NCI-H345 (cell line): ENCODE results near the gene SERF1A.
"Not testable (repeated sequence)": the region's sequence is repeated elsewhere in the genome, so short reads cannot be mapped to it uniquely, and the experiment has no call there.

Source experiments
- DNase-seq: peaks from one replicate; lab custom pipeline; 2025; lab: John Stamatoyannopoulos, UW

Gene SERF1A

DNA sequence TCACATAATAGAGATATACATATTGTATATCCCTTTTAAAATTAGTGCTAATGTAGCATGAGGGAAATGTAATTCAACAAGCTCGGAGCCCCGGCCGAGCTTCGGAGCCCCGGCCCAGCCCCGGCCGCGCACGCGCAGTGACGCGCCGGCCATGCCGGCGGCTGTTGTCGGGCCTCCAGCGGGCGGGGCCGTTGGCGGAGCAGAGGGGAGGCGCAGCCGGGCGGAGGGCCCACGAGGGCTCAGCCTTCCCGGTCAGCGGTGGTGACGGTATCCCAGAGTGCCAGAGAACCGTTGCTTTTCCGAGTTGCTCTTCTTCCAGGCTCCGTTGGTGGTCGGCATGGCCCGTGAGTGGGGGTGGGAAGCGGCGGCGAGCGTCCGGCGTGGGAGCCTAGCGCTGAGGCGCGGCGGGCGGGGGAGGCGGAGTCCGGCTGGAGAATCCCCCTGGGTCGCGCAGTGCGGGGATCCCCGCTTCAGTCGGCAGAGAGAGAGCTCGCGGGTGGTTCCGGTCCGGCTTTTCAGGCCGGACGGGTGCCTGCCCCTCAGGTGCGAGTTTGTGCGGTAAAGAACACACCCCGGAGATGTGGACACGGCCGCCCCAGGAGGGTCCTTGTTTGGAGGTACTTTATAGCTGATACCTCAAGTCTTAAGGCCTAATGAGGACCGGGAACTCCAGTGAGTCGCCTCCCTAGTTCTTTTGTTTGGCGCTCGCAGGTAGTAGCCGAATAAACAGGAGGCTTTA is at the start of gene SERF1A:
TSS of gene SERF1A (plus strand) at position 137 of the 739 bp plus-strand sequence. CDS start at position 338, 201 bp downstream.
- DNase-seq: not testable (repeated sequence)

DNA sequence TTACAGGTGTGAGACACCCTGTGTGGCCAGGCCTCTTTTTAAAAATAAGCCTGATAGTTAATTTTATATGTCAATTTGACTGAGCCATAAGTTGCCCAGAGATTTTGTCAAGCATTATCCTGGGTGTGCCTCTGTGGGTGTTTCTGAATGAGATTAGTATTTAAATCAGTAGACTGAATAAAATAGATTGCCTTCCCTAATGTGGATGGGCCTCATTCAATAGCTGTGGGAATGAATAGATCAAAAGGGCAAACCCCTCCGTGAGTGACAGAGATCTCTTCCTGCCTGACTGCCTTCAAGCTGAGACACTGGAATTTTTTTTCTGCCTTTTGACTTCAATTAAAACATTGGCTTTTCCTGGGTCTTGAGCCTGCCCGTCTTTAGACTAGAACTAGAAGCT is 33.7 kb upstream of the SERF1A start:
- not testable (repeated sequence) for DNase-seq

DNA sequence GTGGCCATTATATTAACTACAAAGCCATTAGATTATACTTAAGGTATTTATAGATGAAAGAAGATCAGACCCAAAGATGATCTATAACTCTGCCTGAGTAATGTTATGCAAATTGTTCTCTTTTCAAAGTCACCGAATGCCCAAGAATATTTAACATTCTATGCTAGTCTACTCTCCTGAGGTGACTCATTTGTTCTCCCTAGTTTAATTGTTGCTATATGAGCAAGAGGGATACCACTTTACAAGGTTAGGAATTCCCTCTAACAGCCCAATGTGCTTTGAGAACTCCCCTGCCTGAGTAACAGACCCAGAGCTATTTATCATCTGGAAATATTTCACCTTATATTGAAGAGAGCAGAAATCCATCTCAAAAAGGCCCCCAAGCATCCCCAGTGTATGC is 29.8 kb upstream of the SERF1A start:
- not testable (repeated sequence) for DNase-seq

DNA sequence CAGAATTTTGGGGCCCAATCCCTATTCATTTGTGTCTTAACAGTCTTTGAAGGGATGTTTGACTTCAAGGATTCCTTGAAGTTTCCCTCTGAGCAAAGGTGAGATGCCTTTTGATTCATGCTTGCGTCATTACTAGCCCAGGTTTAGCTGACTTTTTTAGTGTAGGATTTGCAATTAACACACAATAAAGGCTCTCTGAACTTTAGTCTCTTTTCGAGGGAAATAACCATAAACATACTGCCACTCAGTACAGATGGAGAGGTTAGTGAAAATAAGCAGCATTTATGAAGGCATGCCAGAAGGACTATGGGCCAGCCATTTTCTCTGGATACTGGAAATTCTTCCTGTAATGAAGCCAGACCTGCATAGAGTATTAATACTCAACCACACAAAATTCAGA is 4.4 kb upstream of the SERF1A start:
- not testable (repeated sequence) for DNase-seq

DNA sequence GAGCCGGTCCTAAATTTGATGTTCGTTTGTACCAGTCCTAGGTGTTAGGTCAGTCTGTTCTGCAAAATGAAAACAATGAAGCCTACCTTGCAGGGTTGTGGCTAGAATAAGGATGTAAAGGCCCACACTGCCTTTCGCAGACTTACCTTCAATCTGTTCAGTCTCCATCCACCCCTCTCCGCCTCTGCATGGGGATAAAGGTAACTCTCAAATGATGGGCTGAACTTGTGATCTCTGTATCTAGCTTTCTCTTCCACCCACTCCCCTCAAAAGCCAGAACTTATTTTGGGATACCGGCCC is 753 bp downstream of the SERF1A start:
- not testable (repeated sequence) for DNase-seq

DNA sequence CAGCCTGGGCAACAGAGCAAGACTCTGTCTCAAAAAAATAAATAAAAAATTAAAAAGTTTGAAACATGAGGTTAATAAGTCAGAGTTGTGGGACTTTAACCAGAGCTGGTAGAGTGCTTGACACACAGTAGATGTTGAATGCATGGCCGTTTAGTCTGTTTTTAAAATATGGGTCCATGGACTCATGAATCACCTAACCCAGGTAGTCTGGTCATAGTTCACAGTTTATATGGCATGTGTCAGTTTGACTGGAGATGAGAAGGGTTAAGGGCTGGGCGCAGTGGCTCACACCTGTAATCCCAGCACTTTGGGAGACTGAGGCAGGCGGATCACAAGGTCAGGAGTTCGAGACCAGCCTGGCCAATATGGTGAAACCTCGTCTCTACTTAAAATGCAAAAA is 6.2 kb downstream of the SERF1A start:
- DNase-seq: not testable (repeated sequence)

DNA sequence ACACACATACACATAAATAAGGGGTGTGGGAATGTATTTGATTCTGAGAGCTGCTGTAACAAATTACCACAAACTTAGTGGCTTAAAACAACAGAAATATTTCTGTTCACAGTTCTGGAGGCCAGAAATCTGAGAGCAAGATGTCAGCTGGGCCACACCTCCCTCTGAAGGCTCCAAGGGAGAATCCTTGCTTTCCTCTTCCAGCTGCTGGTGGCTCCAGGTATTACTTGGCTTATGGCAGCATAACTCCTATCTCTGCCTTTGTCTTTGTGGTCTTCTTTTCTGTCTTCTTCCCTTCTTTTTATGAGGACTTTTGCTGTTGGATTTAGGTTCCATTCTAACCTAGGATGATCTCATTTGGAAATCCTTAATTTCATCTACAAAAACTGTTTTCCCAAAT is 16.4 kb downstream of the SERF1A start:
- DNase-seq: not testable (repeated sequence)

DNA sequence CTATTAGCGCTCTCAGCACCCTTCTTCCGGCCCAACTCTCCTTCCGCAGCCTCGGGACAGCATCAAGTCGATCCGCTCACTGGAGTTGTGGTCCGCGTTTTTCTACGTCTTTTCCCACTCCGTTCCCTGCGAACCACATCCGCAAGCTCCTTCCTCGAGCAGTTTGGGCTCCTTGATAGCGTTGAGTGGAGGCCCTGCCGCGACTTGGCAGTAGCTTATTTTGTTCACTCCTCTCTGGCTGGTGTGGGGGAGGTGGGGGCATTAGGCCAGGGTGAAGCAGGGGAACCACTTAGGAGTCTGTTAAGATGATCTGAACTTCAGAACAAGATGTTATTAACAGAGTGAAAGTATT is 24.7 kb downstream of the SERF1A start:
- DNase-seq: not testable (repeated sequence)

DNA sequence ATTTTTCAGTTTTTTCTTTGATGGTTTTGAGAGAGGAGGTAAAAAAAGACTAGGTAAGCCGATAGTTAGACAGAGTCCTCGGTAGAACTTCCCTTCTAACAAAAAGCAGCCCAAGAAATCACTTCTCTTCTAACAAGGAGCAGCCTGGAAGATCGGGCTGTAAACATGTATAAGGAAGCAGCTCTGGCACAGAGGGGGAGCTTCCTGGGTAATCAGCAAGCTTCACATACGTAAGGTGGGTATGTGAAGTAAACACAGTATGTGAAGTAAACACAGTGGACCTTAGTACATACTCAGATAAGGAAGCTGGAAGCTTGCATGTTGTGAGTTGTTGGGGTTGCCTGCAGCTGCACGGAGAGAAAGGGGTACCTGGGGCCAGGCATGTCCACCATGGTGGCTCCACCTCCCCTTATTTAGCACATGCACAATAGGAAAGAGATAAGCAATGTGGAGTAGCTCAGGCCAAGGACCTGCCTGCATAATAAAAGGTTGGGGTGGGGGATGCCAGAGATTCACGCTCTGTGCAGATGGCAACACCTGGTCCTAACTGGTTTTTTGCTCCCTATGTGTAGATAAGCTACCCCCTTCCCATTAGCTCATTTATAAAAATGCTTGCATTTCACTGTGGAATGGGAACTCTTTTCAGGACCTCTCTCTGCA is 31.4 kb downstream of the SERF1A start:
- not testable (repeated sequence) for DNase-seq

DNA sequence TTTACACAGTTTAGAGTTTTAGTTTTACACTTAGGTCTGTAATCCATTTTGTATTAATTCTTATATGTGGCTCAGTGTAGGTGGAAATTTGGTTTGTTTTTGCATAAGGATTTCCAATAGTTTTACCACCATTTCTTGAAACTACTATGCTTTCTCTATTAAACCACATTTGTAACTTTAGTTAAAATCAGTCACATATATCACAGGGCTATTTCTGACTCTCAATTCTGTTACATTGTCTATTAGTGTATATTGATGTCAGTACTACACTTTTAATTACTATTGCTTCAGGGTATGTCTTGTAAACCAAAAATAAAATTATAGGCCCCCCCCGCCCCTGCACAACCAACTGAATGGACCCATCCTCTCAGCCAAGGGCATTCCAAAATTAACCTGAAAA is 32.1 kb downstream of the SERF1A start:
- not testable (repeated sequence) for DNase-seq

DNA sequence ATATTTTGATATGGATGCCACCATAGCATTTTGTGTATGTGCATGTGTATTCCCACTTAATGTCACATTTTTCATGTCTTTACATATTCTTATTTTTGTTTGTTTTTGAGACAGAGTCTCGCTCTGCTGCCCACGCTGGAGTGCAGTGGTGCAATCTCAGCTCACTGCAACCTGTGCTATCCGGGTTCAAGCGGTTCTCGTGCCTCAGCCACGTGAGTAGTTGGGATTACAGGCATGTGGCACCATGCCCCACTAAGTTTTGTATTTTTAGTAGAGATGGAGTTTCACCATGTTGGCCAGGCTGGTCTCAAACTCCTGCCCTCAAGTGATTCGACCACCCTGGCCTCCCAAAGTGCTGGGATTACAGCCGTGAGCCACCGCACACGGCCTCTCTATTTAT is 52.6 kb downstream of the SERF1A start:
- DNase-seq: not testable (repeated sequence)
